Neural progenitor cell (in vitro differentiated cells): ENCODE measurements around the gene KANTR.

Experiments used
- CTCF ChIP-seq: fragments of 200-600 bp; sonication (generic); IDR thresholded peaks from 2 replicates; pipeline ENCODE4 v1.5.1; 2017; ENCODE audit warnings: antibody characterized with exemption, mild to moderate bottlenecking
- EZH2 ChIP-seq: fragments of 200-600 bp; sonication (generic); IDR thresholded peaks from 2 replicates; pipeline ENCODE4 v1.6.1; 2017; ENCODE audit warnings: antibody characterized with exemption, mild to moderate bottlenecking, moderate library complexity

DNA sequence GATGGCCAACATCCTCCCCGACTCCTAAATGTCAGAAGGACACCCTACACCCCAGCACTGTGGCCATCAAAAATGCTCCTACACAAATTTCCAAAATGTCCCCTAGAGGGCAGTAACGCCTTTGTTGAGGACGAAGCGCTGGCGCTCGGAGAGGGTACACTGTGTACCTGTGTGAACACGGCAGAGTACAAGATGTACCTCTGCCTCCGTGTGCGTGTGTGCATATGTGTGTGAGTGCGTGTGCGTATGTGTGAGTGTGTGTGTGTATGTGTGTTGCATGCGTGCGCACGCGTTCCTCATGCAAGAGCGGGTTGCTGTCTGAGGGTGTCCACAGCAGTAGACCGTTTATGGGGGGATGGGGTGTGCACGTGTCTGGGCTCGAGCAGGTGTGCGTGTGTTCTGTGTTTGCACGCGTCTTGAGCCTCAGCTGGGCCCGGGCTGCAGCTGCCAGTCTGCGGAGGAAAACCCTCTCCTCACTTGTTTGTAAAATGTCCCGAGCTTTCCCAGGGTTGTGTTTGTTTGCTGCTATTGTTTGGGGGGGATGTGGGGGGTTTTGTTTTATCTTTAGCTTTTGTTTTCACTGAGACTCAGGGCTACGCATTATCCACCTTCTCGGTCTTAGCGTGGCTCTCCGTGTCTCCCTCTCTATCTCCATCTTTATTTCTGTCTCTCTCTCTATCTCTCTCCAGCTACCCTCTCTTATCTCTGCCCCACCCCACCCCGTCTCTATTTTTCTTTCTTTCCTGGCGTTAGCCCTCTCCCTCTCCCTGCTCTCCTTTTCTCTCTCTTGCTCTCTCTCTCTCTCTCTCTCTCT, 22.1 kb upstream of the KANTR start:
- TF ChIP-seq CTCF (peak; percentile 66), EZH2 (no peak)
